Right cardiac atrium (tissue), 5 donors: ENCODE measurements around the gene BTRC. TPM values are rescaled to one million over a fixed set of nuclear protein-coding genes. Genes with fewer than 3 reads are reported as not detected.
"Not testable (repeated sequence)": the region's sequence is repeated elsewhere in the genome, so short reads cannot be mapped to it uniquely, and the experiment has no call there.

Source experiments
- ATAC-seq, 2 donors: fragments of 200-7000 bp; cut with Tn5 transposase; one replicate each; pipeline versions ENCODE4 v1.8.0 to v1.9.1; 2020; ENCODE audit warnings: moderate library complexity in 2 of 2, mild to moderate bottlenecking in 1 of 2
- DNase-seq, 3 donors: peaks; one replicate each; pipeline ENCODE4 v3.0.0-alpha.2; 2020
- H3K27ac ChIP-seq: one replicate; pipeline ENCODE4 v1.5.1; 2013; ENCODE audit warnings: mild to moderate bottlenecking, low read length, control low read depth, moderate library complexity
- H3K27me3 ChIP-seq: one replicate; pipeline ENCODE4 v1.6.1; 2013; ENCODE audit not compliant: control insufficient read depth, insufficient read depth
- H3K4me1 ChIP-seq: one replicate; pipeline ENCODE4 v1.6.1; 2013; ENCODE audit warnings: low read length; ENCODE audit not compliant: control insufficient read depth, insufficient read depth
- H3K4me3 ChIP-seq: one replicate; pipeline ENCODE4 v1.5.1; 2013; ENCODE audit warnings: low read length, control low read depth
- H3K9me3 ChIP-seq: one replicate; pipeline ENCODE4 v1.6.1; 2013; ENCODE audit warnings: low read length; ENCODE audit not compliant: control insufficient read depth
- WGBS: extraction: QIAGEN DNeasy Blood & Tissue Kit; methylation state at CpG from one replicate; pipeline ENCODE4 v1.1.7; 2013; 5-methylcytosine and 5-hydroxymethylcytosine counted together
- intact Hi-C, 4 donors: fragments of 100-400 bp; cut with DNase I; formaldehyde crosslinking; loops; one replicate each; pipeline versions ENCODE4 v1.11.0 to v1.14.0; 2022 to 2023
- polyA plus RNA-seq: library from polyadenylated mRNA; stranded (reverse); fragments of 200-250 nt; gene quantifications from one replicate; pipeline ENCODE4 v1.2.3, GENCODE V29; 2013
- total RNA-seq, 4 donors: library from RNA; stranded (reverse); fragmentation: NEBNext Ultra II Directional; extraction: Animal tissue kit (Norgen Biotek cat#: 25700); gene quantifications; one replicate each; pipeline ENCODE4 v1.2.1, GENCODE V29; 2021
- donor health status: healthy with polysubstance abuse.
- donor health status: DM: no; HTN: yes; CAD: no.
- donor health status: DM: no; HTN: no; CAD: no.
- donor health status: DM: no; HTN: yes; CAD: no; lungs with severe emphysema.
- donor health status: DM: yes; HTN: yes; CAD: no.

Gene BTRC
- total and polyA plus RNA-seq, 5 donors = 11.5 to 35.3 (median 30.5) TPM

GRCh38 chr10:101346177-101346576 lies 7.8 kb upstream of the BTRC start:
- ATAC-seq (no peak), DNase-seq (no peak)
- Histone ChIP-seq H3K27me3 (no peaks in the 10 kb centered on the region), H3K27ac (no peak overlapping the region), H3K9me3 (no peaks in the 10 kb centered on the region), H3K4me3 (no peak overlapping the region), H3K4me1 (no peaks in the 10 kb centered on the region)
- 82% methylated on average over 3 of the region's 3 CpGs for WGBS
- intact Hi-C loops = no loop called here

DNA sequence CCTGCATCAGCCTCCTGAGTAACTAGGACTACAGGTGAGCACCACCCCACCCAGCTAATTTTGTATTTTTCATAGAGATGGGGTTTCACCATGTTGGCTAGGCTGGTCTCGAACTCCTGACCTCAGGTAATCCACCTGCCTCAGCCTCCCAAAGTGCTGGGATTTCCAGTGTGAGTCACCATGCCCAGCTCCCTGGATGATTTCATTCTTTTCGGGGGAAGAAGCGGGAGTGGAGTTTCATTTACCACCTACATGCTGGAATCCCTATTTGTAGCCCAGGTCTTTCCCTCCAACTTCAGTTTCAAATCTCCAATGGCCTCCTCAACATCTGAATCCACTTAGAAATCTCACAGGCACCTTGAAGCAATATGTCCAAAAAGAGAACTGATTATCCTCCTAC lies 2.9 kb upstream of the BTRC start:
- Histone ChIP-seq H3K4me3 (no peak overlapping the region), H3K27ac (no peak overlapping the region), H3K9me3 (no peaks in the 10 kb centered on the region), H3K27me3 (no peaks in the 10 kb centered on the region), H3K4me1 (peaks cover 2% of the 10 kb centered on the region)
- WGBS = 88% methylated on average over 3 of the region's 3 CpGs
- intact Hi-C loops = no loop called here
- no peak for ATAC-seq
- no peak for DNase-seq

- intact Hi-C loops = no loop called here
- Histone ChIP-seq H3K4me3 (no peak overlapping the region), H3K27me3 (no peaks in the 10 kb centered on the region), H3K27ac (no peak overlapping the region), H3K4me1 (peaks cover 2% of the 10 kb centered on the region), H3K9me3 (no peaks in the 10 kb centered on the region)
- no peak for DNase-seq
- ATAC-seq = no peak
Measured at GRCh38 chr10:101351477-101351876, 2.5 kb upstream of the BTRC start.

DNA sequence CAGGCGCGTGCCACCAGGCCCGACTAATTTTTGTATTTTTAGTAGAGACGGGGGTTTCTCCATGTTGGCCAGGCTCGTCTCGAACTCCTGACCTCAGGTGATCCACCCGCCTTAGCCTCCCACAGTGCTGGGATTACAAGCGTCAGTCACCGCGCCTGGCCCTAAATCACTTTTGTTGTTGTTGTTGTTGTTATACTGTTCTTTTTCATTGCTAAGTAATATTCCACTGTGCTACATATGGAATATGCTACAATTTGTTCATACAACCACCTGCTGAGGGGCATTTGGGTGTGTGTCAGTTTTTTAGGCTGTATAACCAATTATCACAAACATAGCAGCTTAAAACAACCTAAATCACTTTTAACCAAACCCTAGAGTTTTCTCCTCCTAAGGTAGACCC lies 1.1 kb upstream of the BTRC start:
- H3K9me3 ChIP-seq, intact Hi-C loops, H3K4me1 ChIP-seq, H3K4me3 ChIP-seq, H3K27me3 ChIP-seq, ATAC-seq, DNase-seq, H3K27ac ChIP-seq: not testable (repeated sequence)
- WGBS = 96% methylated on average over 10 of the region's 10 CpGs

- H3K4me1 ChIP-seq = peaks cover 5% of the 10 kb centered on the region
- peak in 2 of 3 donors; percentile 56 to 80 for DNase-seq
- intact Hi-C loops = no loop called here
- H3K27ac ChIP-seq = peak overlapping the region; percentile 40
- H3K27me3 ChIP-seq = no peaks in the 10 kb centered on the region
- no peaks in the 10 kb centered on the region for H3K9me3 ChIP-seq
- H3K4me3 ChIP-seq = peak overlapping the region; percentile 75
- peak; percentile 19 to 56 for ATAC-seq
- under 1% methylated on average over 29 of the region's 29 CpGs for WGBS
Measured at GRCh38 chr10:101354328-101355071, 535 bp downstream of the BTRC start.

DNA sequence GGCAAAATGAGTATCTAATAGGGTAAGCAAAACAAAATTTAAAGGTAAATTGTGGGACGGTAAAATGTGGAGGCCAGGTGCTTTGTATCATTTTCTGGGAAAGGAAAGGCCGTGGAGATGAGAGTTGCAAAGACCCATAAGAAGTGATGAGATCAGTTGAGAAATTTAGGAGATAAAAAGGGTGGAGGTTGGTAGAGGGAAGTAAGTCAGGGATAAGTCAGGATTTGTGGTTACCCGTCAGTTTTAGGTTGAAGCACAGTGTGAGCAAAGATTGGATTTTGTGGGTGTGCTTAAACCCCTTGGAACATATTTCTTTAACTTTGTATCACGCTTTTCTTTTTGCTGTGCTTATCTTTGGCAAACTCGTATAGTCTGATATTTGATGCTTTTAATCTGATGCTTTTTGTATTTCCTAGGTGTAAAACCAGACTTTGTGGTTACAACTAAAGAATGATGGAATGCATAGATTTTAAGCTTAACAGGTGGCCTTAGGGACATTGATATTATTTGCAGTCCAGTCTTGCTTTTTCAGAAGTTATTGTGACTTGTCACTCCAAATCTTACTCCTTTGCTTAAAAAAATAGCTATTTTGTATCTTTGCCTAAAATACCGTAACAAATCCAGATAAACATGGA lies 1.2 kb downstream of the BTRC start:
- ATAC-seq = no peak
- Histone ChIP-seq H3K27ac (no peak overlapping the region), H3K4me1 (peaks cover 5% of the 10 kb centered on the region), H3K9me3 (no peaks in the 10 kb centered on the region), H3K27me3 (no peaks in the 10 kb centered on the region), H3K4me3 (peak overlapping the region; percentile 75)
- intact Hi-C loops = no loop called here
- WGBS = 37% methylated on average over 6 of the region's 6 CpGs
- DNase-seq = no peak

GRCh38 chr10:101356132-101356531 lies 2.2 kb downstream of the BTRC start:
- WGBS = 94% methylated on average over 5 of the region's 5 CpGs
- DNase-seq = no peak
- peaks cover 5% of the 10 kb centered on the region for H3K4me1 ChIP-seq
- no peak overlapping the region for H3K27ac ChIP-seq
- H3K4me3 ChIP-seq = no peak overlapping the region
- intact Hi-C loops = no loop called here
- no peaks in the 10 kb centered on the region for H3K27me3 ChIP-seq
- no peaks in the 10 kb centered on the region for H3K9me3 ChIP-seq
- no peak for ATAC-seq

- Histone ChIP-seq H3K27me3 (no peaks in the 10 kb centered on the region), H3K9me3 (no peaks in the 10 kb centered on the region), H3K4me3 (no peak overlapping the region), H3K27ac (no peak overlapping the region), H3K4me1 (peaks cover 5% of the 10 kb centered on the region)
- 66% methylated on average over 4 of the region's 4 CpGs for WGBS
- ATAC-seq (no peak), DNase-seq (no peak)
- intact Hi-C loops = no loop called here
Measured at GRCh38 chr10:101357958-101358357, 4.0 kb downstream of the BTRC start.

DNA sequence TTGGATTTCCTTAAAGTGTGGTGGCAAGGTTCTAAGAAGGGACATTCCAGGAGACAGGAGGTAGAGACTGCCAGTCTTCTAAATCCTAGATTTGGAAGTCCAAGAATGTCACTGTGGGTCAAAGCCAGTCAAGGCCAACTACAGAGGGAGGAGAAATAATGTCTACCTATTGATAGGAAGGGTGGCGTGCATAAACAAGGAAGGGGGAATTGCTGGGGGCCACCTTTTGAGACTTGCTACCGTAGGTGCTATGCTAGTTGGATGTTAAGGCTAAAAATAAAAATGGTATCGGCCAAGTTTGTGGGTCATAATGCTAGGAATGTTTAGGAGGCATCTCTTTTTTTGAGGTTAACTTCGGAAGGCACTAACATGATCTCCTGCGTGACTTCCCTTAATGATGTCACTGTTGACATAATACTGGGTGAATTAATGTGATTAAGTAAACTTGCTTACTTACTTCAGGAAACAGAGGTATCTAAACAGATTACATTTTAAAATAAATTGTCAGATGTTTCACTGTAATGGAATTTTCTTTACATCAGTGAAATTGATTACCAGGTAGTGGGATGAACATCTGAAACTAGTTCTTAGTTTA lies 4.8 kb downstream of the BTRC start:
- Histone ChIP-seq H3K4me3 (no peak overlapping the region), H3K27me3 (no peaks in the 10 kb centered on the region), H3K4me1 (peaks cover 3% of the 10 kb centered on the region), H3K27ac (peak overlapping the region; percentile 76), H3K9me3 (no peaks in the 10 kb centered on the region)
- 48% methylated on average over 5 of the region's 5 CpGs for WGBS
- intact Hi-C loops = no loop called here
- ATAC-seq (no peak), DNase-seq (no peak)

DNA sequence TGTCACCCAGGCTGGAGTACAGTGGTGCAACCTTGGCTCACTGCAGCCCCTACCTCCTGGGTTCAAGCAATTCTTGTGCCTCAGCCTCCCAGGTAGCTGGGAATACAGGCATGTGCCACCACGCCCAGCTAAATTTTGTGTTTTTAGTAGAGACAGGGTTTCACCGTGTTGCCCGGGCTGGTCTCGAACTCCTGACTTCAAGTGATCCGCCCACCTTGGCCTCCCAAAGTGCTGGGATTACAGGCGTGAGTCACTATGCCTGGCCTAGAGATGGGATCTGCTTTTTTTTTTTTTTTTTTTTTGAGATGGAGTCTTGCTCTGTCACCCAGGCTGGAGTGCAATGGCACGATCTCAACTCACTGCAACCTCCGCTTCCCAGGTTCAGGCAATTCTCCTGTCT lies 6.1 kb downstream of the BTRC start:
- DNase-seq, H3K4me1 ChIP-seq, H3K27me3 ChIP-seq, H3K9me3 ChIP-seq, ATAC-seq, intact Hi-C loops, H3K27ac ChIP-seq, H3K4me3 ChIP-seq: not testable (repeated sequence)
- 97% methylated on average over 8 of the region's 8 CpGs for whole genome bisulfite sequencing

GRCh38 chr10:101360841-101361240 lies 6.9 kb downstream of the BTRC start:
- H3K27me3 ChIP-seq, DNase-seq, H3K9me3 ChIP-seq, intact Hi-C loops, H3K4me3 ChIP-seq, H3K27ac ChIP-seq, H3K4me1 ChIP-seq, ATAC-seq: not testable (repeated sequence)
- WGBS = 96% methylated on average over 4 of the region's 4 CpGs
